Smooth muscle cell of the umbilical artery (primary cell): Measurements from ENCODE around the gene TOMM22. TPM values are rescaled to one million over a fixed set of nuclear protein-coding genes. Genes with fewer than 3 reads are reported as not detected.

ENCODE experiments used
- total RNA-seq: library from RNA; depleted of rRNA; stranded (reverse); fragments of >200 nt; gene quantifications from 2 replicates; pipeline ENCODE4 v1.2.3, GENCODE V29; 2014

TOMM22 gene
- 40.3 and 51.7 TPM in 2 replicates for total RNA-seq

DNA sequence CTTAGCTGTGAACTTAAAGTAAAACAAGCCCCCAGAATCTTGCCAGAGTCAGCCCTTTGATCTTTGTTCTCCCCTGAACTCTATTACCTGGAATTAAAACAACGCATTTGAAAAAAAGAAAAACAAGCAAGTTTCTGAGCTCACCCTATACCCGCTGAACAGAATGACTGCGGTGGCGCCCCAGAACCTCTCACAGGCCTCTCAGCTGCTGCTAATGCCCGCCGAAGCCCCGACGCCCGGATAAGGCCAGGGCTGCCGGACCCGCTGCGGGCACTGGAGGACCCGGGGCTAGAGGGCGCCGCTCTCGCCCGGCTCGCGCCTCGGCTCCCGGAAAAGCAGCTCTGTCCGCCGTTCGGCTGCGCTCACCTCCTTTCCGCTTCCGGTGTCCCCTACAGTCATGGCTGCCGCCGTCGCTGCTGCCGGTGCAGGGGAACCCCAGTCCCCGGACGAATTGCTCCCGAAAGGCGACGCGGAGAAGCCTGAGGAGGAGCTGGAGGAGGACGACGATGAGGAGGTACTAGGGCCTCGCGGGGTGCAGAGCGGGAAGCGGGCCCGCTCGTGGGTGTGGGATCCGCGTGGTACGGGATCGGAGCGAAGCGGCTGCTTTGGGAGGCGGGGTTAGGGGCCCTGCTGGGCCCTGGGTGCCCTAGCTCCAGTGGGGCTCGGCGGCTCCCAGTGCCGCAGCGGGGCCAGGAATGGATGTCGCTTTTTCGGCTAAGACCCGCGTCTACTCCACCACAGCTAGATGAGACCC lies at the start of gene TOMM22:
Gene TOMM22, plus strand, starts transcription at position 376 of the 754 bp plus-strand sequence. Its CDS starts 22 bp downstream, at position 398.

GRCh38 chr22:38656256-38657044 lies 25.3 kb upstream of the TOMM22 start, which contains the start of the genes CBY1 and FAM227A:
CBY1 (plus strand) TSS chr22:38656638; CDS start chr22:38668055, 11,417 bp downstream.
FAM227A (minus strand) TSS chr22:38656392; CDS start chr22:38650168, 6,224 bp downstream.

GRCh38 chr22:38700789-38701628 lies 19.3 kb downstream of the TOMM22 start, which contains the start of gene JOSD1:
JOSD1 (minus strand) TSS chr22:38700943; CDS start chr22:38699987, 956 bp downstream.

GRCh38 chr22:38705235-38706100 lies 23.7 kb downstream of the TOMM22 start, which contains the start of gene GTPBP1:
GTPBP1 (plus strand) TSS chr22:38705944; CDS start chr22:38705956, 12 bp downstream.

Other genes with a start within 250 kb of the TOMM22 start
- gene KCNJ4, start 226.8 kb upstream of the TOMM22 start, total RNA-seq: not detected in 2 replicates
- gene KDELR3, start 213.9 kb upstream of the TOMM22 start, total RNA-seq: 160 and 218 TPM in 2 replicates
- gene DDX17, start 175.6 kb upstream of the TOMM22 start, total RNA-seq: 381 and 423 TPM in 2 replicates
- gene DMC1, start 111.8 kb upstream of the TOMM22 start, total RNA-seq: 1.5 and 2.4 TPM in 2 replicates
- gene FAM227A, start 25.6 kb upstream of the TOMM22 start, total RNA-seq: 4.0 and 5.0 TPM in 2 replicates
- gene CBY1, start 25.3 kb upstream of the TOMM22 start, total RNA-seq: 14.0 and 14.5 TPM in 2 replicates
- gene JOSD1, start 19.0 kb downstream of the TOMM22 start, total RNA-seq: 39.5 and 55.5 TPM in 2 replicates
- 25.2 and 61.2 TPM in 2 replicates for gene GTPBP1, start 24.0 kb downstream of the TOMM22 start, total RNA-seq
- gene SUN2, start 74.0 kb downstream of the TOMM22 start, total RNA-seq: 83.4 and 109 TPM in 2 replicates
- 18.7 and 22.3 TPM in 2 replicates for gene DNAL4, start 112.2 kb downstream of the TOMM22 start, total RNA-seq
- 17.2 and 38.4 TPM in 2 replicates for gene NPTXR, start 162.1 kb downstream of the TOMM22 start, total RNA-seq
- 31.2 and 48.6 TPM in 2 replicates for gene CBX6, start 190.3 kb downstream of the TOMM22 start, total RNA-seq